Activated CD4-positive, alpha-beta memory T cell treated with anti-CD3 and anti-CD28 coated beads, Interleukin-2, amount 10 ng/mL, durations not matched to agents 7 days and 5 days (primary cell): ENCODE data around the gene SLC31A1. TPM values are rescaled to one million over a fixed set of nuclear protein-coding genes. Genes with fewer than 3 reads are reported as not detected.

Experiments
- CTCF ChIA-PET: fragments of 350-600 bp; sonication (Branson Sonifier 250); formaldehyde crosslinking; loops from one replicate; lab custom pipeline; 2021; ENCODE audit warnings: antibody characterized with exemption, inconsistent platforms; lab: Charles Lee
- POLR2A ChIA-PET: fragments of 350-600 bp; sonication (Branson Sonifier 250); formaldehyde crosslinking; loops from one replicate; lab custom pipeline; 2021; ENCODE audit warnings: antibody characterized with exemption; lab: Charles Lee
- DNase-seq: peaks from one replicate; pipeline ENCODE4 v3.0.0-alpha.2; 2020
- H3K27ac Mint-ChIP-seq: one replicate; pipeline ENCODE4 v1.8.0; 2021; ENCODE audit warnings: mild to moderate bottlenecking, mixed read lengths
- H3K27me3 Mint-ChIP-seq: one replicate; pipeline ENCODE4 v1.8.0; 2021; ENCODE audit warnings: mixed read lengths
- H3K36me3 Mint-ChIP-seq: one replicate; pipeline ENCODE4 v1.8.0; 2021; ENCODE audit warnings: low read depth, mixed read lengths
- H3K4me1 Mint-ChIP-seq: one replicate; pipeline ENCODE4 v1.8.0; 2021; ENCODE audit warnings: mixed read lengths
- H3K4me3 Mint-ChIP-seq: one replicate; pipeline ENCODE4 v1.8.0; 2021; ENCODE audit warnings: mild to moderate bottlenecking, mixed read lengths
- H3K9me3 Mint-ChIP-seq: one replicate; pipeline ENCODE4 v1.8.0; 2021; ENCODE audit warnings: mixed read lengths
- total RNA-seq, 2 experiments: library from RNA; stranded (reverse); gene quantifications; one replicate each; pipeline ENCODE4 v1.2.3, GENCODE V29; 2021

The SLC31A1 gene
- total RNA-seq, 2 experiments from 2014 or later, result 9.2 to 10.0 TPM

DNA sequence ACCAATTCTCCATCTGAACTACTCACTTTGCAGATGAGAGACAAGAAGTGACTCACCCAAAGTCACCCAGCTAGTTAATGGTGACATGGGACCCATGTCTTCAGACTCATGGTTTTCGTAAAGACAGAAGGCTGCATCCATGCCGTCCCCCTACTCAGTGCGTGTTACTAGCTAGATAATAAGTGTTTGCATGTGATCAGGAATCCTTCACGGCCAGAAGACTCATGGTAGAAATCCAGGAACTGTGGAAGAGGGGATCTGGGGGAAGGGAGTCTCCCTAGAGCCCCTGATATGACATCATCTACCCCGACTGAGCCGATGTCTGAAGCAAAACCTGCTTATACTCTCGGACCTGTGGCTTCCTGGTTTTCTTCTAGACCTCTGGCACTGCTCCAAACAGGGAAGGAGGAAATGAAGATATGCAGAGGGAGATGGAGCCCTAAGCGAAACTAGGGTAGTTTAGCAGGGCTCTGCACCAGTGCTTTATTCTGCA lies 78.5 kb downstream of the SLC31A1 start:
- no peak for DNase-seq
- Mint-ChIP-seq H3K27me3 (peaks cover 24% of the 10 kb centered on the region), H3K4me3 (no peak overlapping the region), H3K36me3 (no peaks in the 10 kb centered on the region), H3K9me3 (no peaks in the 10 kb centered on the region), H3K4me1 (no peaks in the 10 kb centered on the region), H3K27ac (no peak overlapping the region)
- ChIA-PET CTCF (no interaction called here), POLR2A (no interaction called here)

DNA sequence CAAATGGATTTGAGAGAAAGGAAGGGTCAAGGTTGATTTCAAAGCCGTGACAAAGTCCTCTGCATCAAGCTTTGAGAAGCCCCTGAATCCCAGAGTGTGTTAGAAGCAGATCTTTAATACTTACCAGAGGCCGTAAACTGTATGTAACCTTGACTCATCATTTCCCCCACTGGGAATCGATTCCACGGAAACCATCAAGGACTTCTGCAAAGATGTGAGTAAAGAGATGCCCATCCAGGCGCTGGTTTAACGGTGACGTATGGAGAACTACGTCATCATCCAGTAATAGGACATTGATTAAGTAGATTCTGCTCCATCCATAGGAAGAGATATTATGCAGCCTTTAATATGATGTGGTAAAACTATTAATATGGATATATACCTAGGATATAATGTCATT lies 80.2 kb downstream of the SLC31A1 start:
- POLR2A ChIA-PET, result no interaction called here
- no peaks in the 10 kb centered on the region for H3K9me3 Mint-ChIP-seq
- no peaks in the 10 kb centered on the region for H3K4me1 Mint-ChIP-seq
- no peak overlapping the region for H3K27ac Mint-ChIP-seq
- CTCF ChIA-PET, result no interaction called here
- H3K27me3 Mint-ChIP-seq, result peaks cover 29% of the 10 kb centered on the region
- DNase-seq, result no peak
- no peaks in the 10 kb centered on the region for H3K36me3 Mint-ChIP-seq
- no peak overlapping the region for H3K4me3 Mint-ChIP-seq

DNA sequence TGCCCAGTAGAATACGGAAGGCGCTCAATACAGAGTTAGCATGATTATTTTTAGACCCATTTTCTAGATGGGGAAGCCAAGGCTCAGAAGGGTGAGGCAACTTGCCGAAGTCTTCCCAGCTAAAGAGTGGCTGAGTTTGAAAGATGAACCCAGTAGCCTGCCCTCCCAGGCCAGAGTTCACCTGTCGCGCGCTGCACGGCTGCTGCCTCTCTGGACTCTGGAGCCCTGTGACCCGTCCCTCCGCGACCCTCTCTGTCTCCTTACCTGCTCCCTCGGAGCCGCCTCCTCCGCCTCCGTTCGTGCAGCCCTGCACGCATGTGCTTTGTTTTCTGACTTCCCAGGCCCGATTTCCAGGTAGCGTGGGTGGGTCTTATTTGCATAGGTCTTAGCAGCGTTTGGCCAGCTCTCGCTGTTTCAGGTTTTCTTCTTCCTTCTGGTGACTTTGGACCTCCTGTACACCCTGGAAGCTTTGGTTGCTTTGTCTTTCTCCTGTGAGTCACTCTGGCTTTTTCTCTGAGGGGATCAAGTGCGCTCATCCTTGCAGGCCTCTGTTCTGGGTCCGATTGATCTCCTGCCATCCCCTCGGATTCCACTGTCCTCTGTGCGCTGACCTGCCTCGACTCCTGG lies 81.6 kb downstream of the SLC31A1 start, which contains the start of gene RNF183:
RNF183 (minus strand) TSS at position 585 of the 627 bp plus-strand sequence. CDS start 5,192 bp downstream, outside the sequence.
- Mint-ChIP-seq H3K4me3 (no peak within 1 kb of the TSS), H3K27me3 (peaks cover 32% of the 10 kb centered on the region), H3K4me1 (no peaks in the 10 kb centered on the region), H3K27ac (no peak within 1 kb of the TSS), H3K36me3 (no peaks in the 10 kb centered on the region), H3K9me3 (no peaks in the 10 kb centered on the region)
- DNase-seq, result no peak
- ChIA-PET POLR2A (no interaction called here), CTCF (no interaction called here)

GRCh38 chr9:113306566-113306965 lies 85.2 kb downstream of the SLC31A1 start:
- Mint-ChIP-seq H3K27me3 (peaks cover 17% of the 10 kb centered on the region), H3K36me3 (no peaks in the 10 kb centered on the region), H3K27ac (no peak overlapping the region), H3K4me1 (no peaks in the 10 kb centered on the region), H3K4me3 (no peak overlapping the region), H3K9me3 (no peaks in the 10 kb centered on the region)
- DNase-seq, result no peak
- ChIA-PET POLR2A (no interaction called here), CTCF (no interaction called here)

- POLR2A ChIA-PET, result no interaction called here
- CTCF ChIA-PET, result interaction anchor here (0.7 kb wide), 2 partner anchors 44 to 122 kb away, joined by 3 to 4 read pairs; no protein-coding TSS in a partner anchor
- Mint-ChIP-seq H3K27me3 (peaks cover 13% of the 10 kb centered on the region), H3K9me3 (no peaks in the 10 kb centered on the region), H3K4me3 (no peak overlapping the region), H3K36me3 (no peaks in the 10 kb centered on the region), H3K4me1 (no peaks in the 10 kb centered on the region), H3K27ac (no peak overlapping the region)
- DNase-seq, result no peak
Observed at GRCh38 chr9:113307396-113307975, 86.1 kb downstream of the SLC31A1 start.

DNA sequence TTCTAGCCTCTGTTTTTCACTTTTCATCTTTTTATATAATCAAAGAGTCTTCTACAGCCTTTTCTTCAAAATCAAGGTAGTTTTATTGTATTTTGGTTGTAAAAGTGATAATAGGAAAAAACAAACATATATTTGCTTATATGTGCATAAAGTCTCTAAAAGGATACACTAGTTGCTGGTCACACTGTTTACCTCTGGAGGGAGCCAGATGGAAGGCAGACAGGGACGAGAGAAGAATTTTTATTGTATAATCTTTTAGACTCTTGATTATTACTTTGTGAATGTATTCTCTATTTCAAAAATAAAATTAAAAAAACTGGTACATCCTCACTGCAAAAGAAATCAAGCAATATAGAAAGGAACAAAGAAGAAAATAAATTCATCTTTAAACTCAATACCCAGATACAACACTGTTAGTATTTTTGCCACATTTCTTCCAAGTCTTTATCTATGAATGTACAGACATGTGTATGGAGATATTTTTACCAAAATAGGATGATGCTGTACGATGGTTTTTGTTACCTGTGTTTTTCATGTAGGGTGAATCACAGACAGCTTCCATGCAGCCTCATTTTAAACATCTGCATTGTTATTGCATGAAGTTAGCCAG lies 88.0 kb downstream of the SLC31A1 start:
- Mint-ChIP-seq H3K36me3 (no peaks in the 10 kb centered on the region), H3K4me3 (no peak overlapping the region), H3K27me3 (peaks cover 8% of the 10 kb centered on the region), H3K4me1 (no peaks in the 10 kb centered on the region), H3K27ac (no peak overlapping the region), H3K9me3 (no peaks in the 10 kb centered on the region)
- DNase-seq, result peak; percentile 29
- CTCF ChIA-PET, result interaction anchor here (0.9 to 3.3 kb wide), 12 partner anchors 12 to 349 kb away, joined by 3 to 9 read pairs (median 4); partner anchors contain the start of genes ALAD, C9orf43, CDC26 and POLE3
- POLR2A ChIA-PET, result interaction anchor here (1.1 kb wide), 1 partner anchor 101 kb away, joined by 3 read pairs; the partner anchor contains the start of gene POLE3

GRCh38 chr9:113310538-113310937 lies 89.2 kb downstream of the SLC31A1 start:
- no peak for DNase-seq
- Mint-ChIP-seq H3K9me3 (no peaks in the 10 kb centered on the region), H3K4me3 (no peak overlapping the region), H3K27me3 (peaks cover 9% of the 10 kb centered on the region), H3K4me1 (no peaks in the 10 kb centered on the region), H3K36me3 (no peaks in the 10 kb centered on the region), H3K27ac (no peak overlapping the region)
- POLR2A ChIA-PET, result interaction anchor here (1.1 kb wide), 1 partner anchor 100 kb away, joined by 3 read pairs; the partner anchor contains the start of gene POLE3
- CTCF ChIA-PET, result interaction anchor here (0.5 to 3.3 kb wide), 9 partner anchors 14 to 348 kb away, joined by 3 to 9 read pairs (median 4); partner anchors contain the start of genes ALAD, CDC26 and PRPF4

- H3K27ac Mint-ChIP-seq, result no peak overlapping the region
- H3K36me3 Mint-ChIP-seq, result no peaks in the 10 kb centered on the region
- H3K27me3 Mint-ChIP-seq, result peaks cover 6% of the 10 kb centered on the region
- DNase-seq, result no peak
- H3K9me3 Mint-ChIP-seq, result no peaks in the 10 kb centered on the region
- H3K4me3 Mint-ChIP-seq, result no peak overlapping the region
- ChIA-PET POLR2A (no interaction called here), CTCF (interaction anchor here (1.3 to 2.5 kb wide), 4 partner anchors 89 to 346 kb away, joined by 3 to 9 read pairs (median 5); partner anchors contain the start of gene ALAD)
- H3K4me1 Mint-ChIP-seq, result no peaks in the 10 kb centered on the region
Observed at GRCh38 chr9:113311961-113312360, 90.6 kb downstream of the SLC31A1 start.

- ChIA-PET CTCF (interaction anchor here (2.0 to 2.5 kb wide), 2 partner anchors 279 to 345 kb away, joined by 6 to 9 read pairs; no protein-coding TSS in a partner anchor), POLR2A (no interaction called here)
- peaks cover 3% of the 10 kb centered on the region for H3K27me3 Mint-ChIP-seq
- no peak overlapping the region for H3K27ac Mint-ChIP-seq
- no peak overlapping the region for H3K4me3 Mint-ChIP-seq
- DNase-seq, result no peak
- H3K36me3 Mint-ChIP-seq, result no peaks in the 10 kb centered on the region
- no peaks in the 10 kb centered on the region for H3K4me1 Mint-ChIP-seq
- no peaks in the 10 kb centered on the region for H3K9me3 Mint-ChIP-seq
Observed at GRCh38 chr9:113313261-113313660, 91.9 kb downstream of the SLC31A1 start.

Other genes with a start within 250 kb of the SLC31A1 start
- gene ZNF883, start 209.4 kb upstream of the SLC31A1 start, total RNA-seq, result under 1 TPM in 1 of 2 experiments, not detected in 1; 0.30 TPM
- gene ZFP37, start 164.8 kb upstream of the SLC31A1 start, total RNA-seq, result under 1 TPM; 0.78 to 0.81 TPM
- 1 to 10 TPM; 3.6 TPM for gene SLC31A2, start 70.5 kb upstream of the SLC31A1 start, total RNA-seq
- 10 to 100 TPM; 34.9 to 38.2 TPM for gene FKBP15, start 267 bp upstream of the SLC31A1 start, total RNA-seq
- gene CDC26, start 54.0 kb downstream of the SLC31A1 start, total RNA-seq, result 10 to 100 TPM; 34.3 to 38.5 TPM
- 10 to 100 TPM; 27.7 to 28.2 TPM for gene PRPF4, start 54.1 kb downstream of the SLC31A1 start, total RNA-seq
- gene RNF183, start 81.8 kb downstream of the SLC31A1 start, total RNA-seq, result under 1 TPM; 0.23 to 0.40 TPM
- gene WDR31, start 118.7 kb downstream of the SLC31A1 start, total RNA-seq, result 1 to 10 TPM in 1 of 2 experiments, under 1 TPM in 1; 0.85 to 1.4 TPM
- gene BSPRY, start 128.0 kb downstream of the SLC31A1 start, total RNA-seq, result 1 to 10 TPM; 7.1 to 7.3 TPM
- 10 to 100 TPM; 16.1 to 16.5 TPM for gene HDHD3, start 155.4 kb downstream of the SLC31A1 start, total RNA-seq
- 10 to 100 TPM; 25.1 to 29.0 TPM for gene ALAD, start 179.7 kb downstream of the SLC31A1 start, total RNA-seq
- gene POLE3, start 189.1 kb downstream of the SLC31A1 start, total RNA-seq, result 10 to 100 TPM; 52.5 to 55.8 TPM
- gene C9orf43, start 189.2 kb downstream of the SLC31A1 start, total RNA-seq, result under 1 TPM; 0.40 TPM
- gene RGS3, start 242.2 kb downstream of the SLC31A1 start, total RNA-seq, result 10 to 100 TPM; 22.7 to 24.0 TPM